Right lobe of liver (tissue), 4 donors: ENCODE measurements around the gene NOTUM.

ENCODE experiments used
- CTCF ChIP-seq, 4 donors: fragments of 200-600 bp in 3 of 4; fragments of 450-650 bp in 1 of 4; IDR thresholded peaks; one replicate each; pipeline versions ENCODE4 v1.5.1 to v1.8.0; 2016 to 2022; ENCODE audit warnings: antibody characterized with exemption in 4 of 4, mild to moderate bottlenecking in 2 of 4
- POLR2A ChIP-seq: fragments of 450-650 bp; IDR thresholded peaks from one replicate; pipeline ENCODE4 v1.6.1; 2017; ENCODE audit warnings: antibody characterized with exemption, mild to moderate bottlenecking
- donor health status: DM: no; HTN: no; CAD: no.
- donor health status: DM: no; HTN: no; CAD: no.
- donor health status: DM: no; HTN: yes; CAD: no.

GRCh38 chr17:81998691-81999438 lies 37.9 kb upstream of the NOTUM start:
- TF ChIP-seq CTCF (IDR thresholded peaks at IDR 0.05) (no peak), POLR2A (no peak)
